ENCODE results near the gene ZNF415.
"Not testable (repeated sequence)": the region's sequence is repeated elsewhere in the genome, so short reads cannot be mapped to it uniquely, and the experiment has no call there.

ZNF415 gene

DNA sequence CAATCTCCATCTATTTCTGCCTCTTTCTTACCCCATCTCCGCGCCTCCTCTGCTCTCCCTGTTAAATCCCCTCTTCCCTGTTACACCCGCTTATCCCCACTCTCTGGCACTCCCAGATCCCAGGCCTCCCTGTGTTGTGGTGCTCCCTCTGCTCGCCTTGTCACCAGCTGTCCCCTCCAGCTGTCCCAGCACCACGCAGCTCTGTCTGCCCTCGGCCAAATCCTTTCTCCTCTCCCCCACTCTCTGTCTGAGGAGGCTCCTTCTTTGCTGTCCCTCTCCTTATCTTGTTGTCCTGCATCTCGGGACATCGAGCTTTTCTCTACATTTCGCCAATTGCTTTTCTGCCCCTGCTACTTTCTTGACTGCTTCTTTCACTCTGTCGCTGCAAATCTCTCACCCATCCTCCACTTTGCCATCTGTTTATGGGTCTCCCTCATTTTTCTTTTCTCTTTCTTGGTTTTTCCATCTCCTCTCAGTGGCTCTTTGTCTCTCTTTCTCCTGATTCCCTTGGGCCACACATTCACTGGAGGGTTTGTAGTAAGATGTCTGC lies 30.4 kb downstream of the ZNF415 start:
- no peak for DNase-seq

GRCh38 chr19:53101518-53101917 lies 31.2 kb downstream of the ZNF415 start:
- DNase-seq = no peak

GRCh38 chr19:53098570-53098969 lies 34.1 kb downstream of the ZNF415 start:
- DNase-seq = not testable (repeated sequence)

DNA sequence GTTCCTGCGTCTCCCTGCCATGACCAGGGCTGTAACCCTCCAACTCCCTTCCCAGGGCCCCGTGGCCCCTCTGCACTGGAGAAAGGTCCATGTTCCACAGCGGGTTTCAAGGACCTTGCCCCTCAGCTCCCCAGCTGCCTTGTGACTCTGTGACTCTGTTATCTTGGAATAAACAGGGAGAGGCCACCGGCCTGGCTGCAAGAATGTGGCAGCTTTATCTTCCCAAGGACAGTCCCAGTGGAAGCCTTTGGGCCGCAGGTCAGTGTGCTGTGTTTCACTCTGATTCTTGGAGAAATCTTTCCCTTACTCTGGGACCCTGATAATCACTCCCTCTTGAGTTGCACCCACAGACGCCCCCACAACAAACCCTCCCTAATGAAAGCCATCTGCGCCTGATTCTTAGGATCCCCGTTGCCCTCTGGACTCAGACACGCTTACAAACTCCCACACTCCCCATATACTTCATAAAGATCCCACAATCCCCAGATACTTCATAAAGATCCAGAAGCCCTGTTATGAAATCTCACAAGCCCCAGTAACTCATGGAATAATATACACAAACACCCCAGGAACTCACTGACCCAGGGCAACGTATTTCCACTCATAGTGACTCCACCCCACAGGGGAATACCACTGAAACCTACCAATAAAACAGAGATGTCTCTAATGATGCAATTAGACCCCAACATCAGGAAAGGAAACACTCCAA lies 35.6 kb downstream of the ZNF415 start:
- not testable (repeated sequence) for DNase-seq

GRCh38 chr19:53096579-53096978 lies 36.1 kb downstream of the ZNF415 start:
- not testable (repeated sequence) for DNase-seq

- DNase-seq = no peak
Observed at GRCh38 chr19:53094754-53095575, 37.7 kb downstream of the ZNF415 start.

DNA sequence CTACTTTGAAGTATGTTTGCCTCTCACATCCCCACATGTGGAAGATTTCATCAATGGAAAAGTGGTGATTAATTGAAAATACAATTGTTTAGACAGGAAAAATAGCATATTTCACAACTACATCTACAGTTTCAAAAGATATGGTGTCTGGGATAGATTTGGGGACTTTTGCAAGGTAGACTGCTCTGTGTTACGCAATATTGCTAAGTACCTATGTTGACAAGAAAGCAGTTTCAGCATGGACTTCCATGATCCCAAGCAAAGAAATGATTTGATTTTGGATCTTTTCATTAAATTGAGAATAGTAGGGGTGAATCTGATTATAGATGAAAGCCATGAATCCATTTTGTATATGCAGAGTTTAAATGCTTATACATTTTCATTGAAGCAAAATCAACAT lies 40.0 kb downstream of the ZNF415 start:
- DNase-seq = no peak

- no peak for DNase-seq
Observed at GRCh38 chr19:53091413-53092254, 41.1 kb downstream of the ZNF415 start.

DNA sequence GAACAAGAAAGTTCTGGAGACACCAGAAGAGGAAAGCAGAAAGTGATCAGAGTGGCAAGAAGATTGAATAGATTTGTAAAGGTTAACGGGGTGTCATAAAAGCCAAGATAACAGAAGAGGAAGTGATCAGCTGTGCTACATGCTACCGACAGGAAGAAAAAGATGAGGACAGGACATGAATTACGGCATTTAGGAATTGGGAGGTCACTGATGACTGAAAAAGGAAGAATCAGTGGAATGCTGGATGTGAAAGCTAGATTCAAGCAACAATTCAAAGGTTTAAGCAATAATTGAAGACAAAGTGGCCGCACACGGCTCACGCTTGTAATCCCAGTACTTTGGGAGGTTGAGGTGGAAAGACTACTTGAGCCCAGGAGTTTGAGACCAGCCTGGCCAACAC lies 44.6 kb downstream of the ZNF415 start:
- no peak for DNase-seq

- DNase-seq = no peak
Observed at GRCh38 chr19:53086949-53087348, 45.8 kb downstream of the ZNF415 start.

DNA sequence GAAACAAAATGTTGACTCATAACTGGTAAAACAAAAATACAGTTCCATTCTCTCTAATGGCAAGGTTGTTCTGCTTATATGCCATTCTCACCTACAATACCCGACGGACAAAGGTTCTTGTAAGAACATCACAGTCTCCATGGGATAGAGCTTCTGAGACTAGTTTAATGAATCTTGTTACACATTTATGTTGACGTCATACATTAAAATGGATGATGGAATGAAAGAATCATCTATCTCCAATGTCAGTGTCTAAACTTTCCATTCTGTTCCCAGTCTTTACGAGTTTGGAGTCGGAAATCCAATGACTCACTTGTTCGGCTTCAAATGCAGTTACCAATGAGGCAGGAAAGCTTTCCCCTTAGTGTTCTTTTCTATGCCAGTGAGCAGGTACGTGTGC lies 47.2 kb downstream of the ZNF415 start:
- no peak for DNase-seq

- no peak for DNase-seq
Observed at GRCh38 chr19:53082929-53083328, 49.8 kb downstream of the ZNF415 start.

- DNase-seq = no peak
Observed at GRCh38 chr19:53079313-53079924, 53.3 kb downstream of the ZNF415 start.

GRCh38 chr19:53078668-53079067 lies 54.0 kb downstream of the ZNF415 start:
- no peak for DNase-seq

GRCh38 chr19:53076984-53077383 lies 55.7 kb downstream of the ZNF415 start:
- no peak for DNase-seq

- no peak for DNase-seq
Observed at GRCh38 chr19:53068834-53069233, 63.9 kb downstream of the ZNF415 start.

DNA sequence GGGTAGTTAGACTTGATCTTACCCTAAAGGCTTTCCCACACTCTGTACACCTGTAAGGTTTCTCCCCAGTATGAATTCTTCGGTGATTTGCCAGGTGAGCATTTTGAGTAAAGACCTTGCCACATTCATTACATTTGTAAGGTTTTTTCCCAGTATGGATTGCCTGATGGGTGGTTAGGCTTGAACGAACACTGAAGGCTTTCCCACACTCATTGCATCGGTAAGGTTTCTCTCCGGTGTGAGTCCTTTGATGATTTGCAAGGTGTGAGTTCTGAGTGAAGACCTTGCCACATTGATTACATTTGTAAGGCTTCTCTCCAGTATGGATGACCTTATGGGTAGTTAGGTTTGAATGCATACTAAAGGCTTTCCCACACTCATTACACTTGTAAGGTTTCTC lies 64.5 kb downstream of the ZNF415 start:
- DNase-seq = no peak

GRCh38 chr19:53057904-53058580 lies 74.7 kb downstream of the ZNF415 start:
- DNase-seq = no peak

Measured in NCI-H2107 (cell line).